SK-N-SH treated with all-trans-retinoic acid at 6 μM for 48 hours (cell line): ENCODE results near the gene FRMPD2.

Experiments
- ARNTL ChIP-seq: fragments of 450-650 bp; formaldehyde crosslinking; IDR thresholded peaks from 2 replicates; pipeline ENCODE4 v1.5.0; 2020; ENCODE audit warnings: low read depth, mild to moderate bottlenecking, moderate library complexity, borderline replicate concordance
- BACH2 ChIP-seq: fragments of 250-450 bp; sonication (Bioruptor Pico); IDR thresholded peaks from 2 replicates; pipeline ENCODE4 v1.9.0; 2021; ENCODE audit warnings: mild to moderate bottlenecking, borderline replicate concordance
- CREB5 ChIP-seq: fragments of 250-450 bp; sonication (Bioruptor Pico); IDR thresholded peaks from 2 replicates; pipeline ENCODE4 v1.5.1; 2020; ENCODE audit warnings: low read depth, mild to moderate bottlenecking, moderate library complexity
- CSDC2 ChIP-seq: fragments of 250-450 bp; sonication (Bioruptor Pico); IDR thresholded peaks from 2 replicates; pipeline ENCODE4 v1.5.0; 2020; ENCODE audit warnings: mild to moderate bottlenecking, moderate library complexity
- CSRNP3 ChIP-seq: fragments of 250-450 bp; sonication (Bioruptor Pico); IDR thresholded peaks from 2 replicates; pipeline ENCODE4 v1.5.1; 2021; ENCODE audit warnings: mild to moderate bottlenecking, moderate library complexity
- ESRRG ChIP-seq: fragments of 250-450 bp; sonication (Bioruptor Pico); IDR thresholded peaks from 2 replicates; pipeline ENCODE4 v1.6.1; 2021; ENCODE audit warnings: mild to moderate bottlenecking
- PATZ1 ChIP-seq: fragments of 250-450 bp; sonication (Bioruptor Pico); IDR thresholded peaks from 2 replicates; pipeline ENCODE4 v1.8.0; 2020; ENCODE audit warnings: mild to moderate bottlenecking, moderate library complexity, borderline replicate concordance
- POU6F1 ChIP-seq: fragments of 250-450 bp; sonication (Bioruptor Pico); IDR thresholded peaks from 2 replicates; pipeline ENCODE4 v1.8.0; 2021; ENCODE audit warnings: low read depth, mild to moderate bottlenecking, moderate library complexity, borderline replicate concordance
- SNAI2 ChIP-seq: fragments of 250-450 bp; sonication (Bioruptor Pico); IDR thresholded peaks from 2 replicates; pipeline ENCODE4 v1.5.0; 2020; ENCODE audit warnings: mild to moderate bottlenecking, moderate library complexity
- TSHZ2 ChIP-seq: fragments of 250-450 bp; sonication (Bioruptor Pico); IDR thresholded peaks from 2 replicates; pipeline ENCODE4 v1.5.0; 2020; ENCODE audit warnings: mild to moderate bottlenecking, moderate library complexity
- ZFP3 ChIP-seq: fragments of 250-450 bp; sonication (Bioruptor Pico); IDR thresholded peaks from 2 replicates; pipeline ENCODE4 v1.5.0; 2020; ENCODE audit warnings: mild to moderate bottlenecking, moderate library complexity
- ZFP30 ChIP-seq: fragments of 450-650 bp; formaldehyde crosslinking; IDR thresholded peaks from 2 replicates; pipeline ENCODE4 v1.5.0; 2022; ENCODE audit warnings: mild to moderate bottlenecking, moderate library complexity
- ZNF565 ChIP-seq: fragments of 450-650 bp; formaldehyde crosslinking; conservative IDR thresholded peaks from 2 replicates; pipeline ENCODE4 v1.5.0; 2020; ENCODE audit warnings: low read depth, mild to moderate bottlenecking, moderate library complexity
- ZNF70 ChIP-seq: fragments of 450-650 bp; formaldehyde crosslinking; IDR thresholded peaks from 2 replicates; pipeline ENCODE4 v1.5.0; 2020; ENCODE audit warnings: mild to moderate bottlenecking, moderate library complexity

- TF ChIP-seq BACH2 (CRISPR knock-in tag): no peak
- TF ChIP-seq CSRNP3 (CRISPR knock-in tag): no peak
- no peak for TF ChIP-seq POU6F1 (CRISPR knock-in tag)
- no peak for TF ChIP-seq TSHZ2 (CRISPR knock-in tag)
- no peak for TF ChIP-seq CSDC2 (CRISPR knock-in tag)
- TF ChIP-seq ZFP30 (CRISPR knock-in tag): no peak
- TF ChIP-seq ZNF565 (CRISPR knock-in tag): no peak
- no peak for TF ChIP-seq ZFP3
- no peak for TF ChIP-seq ZNF70 (CRISPR knock-in tag)
- no peak for TF ChIP-seq ESRRG (CRISPR knock-in tag)
- TF ChIP-seq SNAI2 (CRISPR knock-in tag): no peak
- no peak for TF ChIP-seq ARNTL (CRISPR knock-in tag)
- TF ChIP-seq CREB5 (CRISPR knock-in tag): no peak
- no peak for TF ChIP-seq PATZ1 (CRISPR knock-in tag)
These were observed 15.8 kb upstream of the FRMPD2 start for GRCh38 chr10:48290286-48290685.
